Neural cell (in vitro differentiated cells): ENCODE measurements around the gene TMEM63B. TPM values are rescaled to one million over a fixed set of nuclear protein-coding genes. Genes with fewer than 3 reads are reported as not detected.

Experiments
- H2AFZ ChIP-seq: fragments of 200-600, 300-800 bp; sonication (generic), shearing (Covaris generic); 2 replicates; pipeline ENCODE4 v1.6.0; 2014; ENCODE audit warnings: low read depth, mild to moderate bottlenecking, antibody characterized with exemption, low read length, moderate library complexity
- H3F3A ChIP-seq: fragments of 200-600 bp; shearing (Covaris generic); 2 replicates; pipeline ENCODE4 v1.6.1; 2016; ENCODE audit warnings: mild to moderate bottlenecking, moderate library complexity, mixed read lengths, antibody characterized with exemption, low read length; ENCODE audit not compliant: insufficient read depth, poor library complexity, severe bottlenecking
- H3K27ac ChIP-seq: fragments of 200-600, 300-800 bp; sonication (generic), shearing (Covaris generic); 2 replicates; pipeline ENCODE4 v1.5.1; 2014; ENCODE audit warnings: mild to moderate bottlenecking, low read length, moderate library complexity
- H3K27me3 ChIP-seq: fragments of 300-800, 200-600 bp; sonication (generic), shearing (Covaris generic); 2 replicates; pipeline ENCODE4 v1.6.0; 2014; ENCODE audit warnings: mild to moderate bottlenecking, low read depth, low read length, moderate library complexity; ENCODE audit not compliant: insufficient read depth
- H3K36me3 ChIP-seq: fragments of 300-800, 200-600 bp; sonication (generic), shearing (Covaris generic); 2 replicates; pipeline ENCODE4 v1.5.1; 2014; ENCODE audit warnings: mild to moderate bottlenecking, antibody characterized with exemption, low read length, moderate library complexity; ENCODE audit not compliant: insufficient read depth
- H3K4me2 ChIP-seq: fragments of 300-800, 200-600 bp; sonication (generic), shearing (Covaris generic); 2 replicates; pipeline ENCODE4 v1.6.0; 2014; ENCODE audit warnings: mild to moderate bottlenecking, low read length
- H3K4me3 ChIP-seq: fragments of 300-800, 200-600 bp; sonication (generic), shearing (Covaris generic); 2 replicates; pipeline ENCODE4 v1.5.1; 2014; ENCODE audit warnings: mild to moderate bottlenecking, low read length, moderate library complexity
- H3K79me2 ChIP-seq: fragments of 200-600 bp; shearing (Covaris generic); replicated peaks from 2 replicates; pipeline ENCODE4 v1.6.0; 2014; ENCODE audit warnings: mild to moderate bottlenecking, low read length, moderate library complexity; ENCODE audit not compliant: insufficient read depth
- H3K9ac ChIP-seq: fragments of 300-800, 200-600 bp; sonication (generic), shearing (Covaris generic); 2 replicates; pipeline ENCODE4 v1.6.1; 2016; ENCODE audit warnings: mild to moderate bottlenecking, low read length, mixed read lengths
- H3K9me2 ChIP-seq: fragments of 200-600 bp; shearing (Covaris generic); 2 replicates; pipeline ENCODE4 v1.6.1; 2016; ENCODE audit warnings: mild to moderate bottlenecking, low read length, mixed read lengths; ENCODE audit not compliant: insufficient read depth
- H3K9me3 ChIP-seq: fragments of 200-600, 300-800 bp; sonication (generic), shearing (Covaris generic); 2 replicates; pipeline ENCODE4 v1.6.1; 2016; ENCODE audit warnings: mild to moderate bottlenecking, mixed run types, low read length, moderate library complexity, mixed read lengths
- H4K20me1 ChIP-seq: fragments of 200-600 bp; shearing (Covaris generic); 2 replicates; pipeline ENCODE4 v1.6.1; 2016; ENCODE audit warnings: mild to moderate bottlenecking, mixed run types; ENCODE audit not compliant: insufficient read depth
- EP300 ChIP-seq: fragments of 450-650 bp; conservative IDR thresholded peaks from 2 replicates; pipeline ENCODE4 v1.6.1; 2014; ENCODE audit warnings: antibody characterized with exemption, mild to moderate bottlenecking, moderate library complexity; ENCODE audit not compliant: poor library complexity, severe bottlenecking
- EZH2 ChIP-seq: fragments of 200-600, 300-800 bp; shearing (Covaris generic), sonication (generic); IDR thresholded peaks from 2 replicates; pipeline ENCODE4 v1.6.1; 2014; ENCODE audit warnings: antibody characterized with exemption, low read length, borderline replicate concordance, mild to moderate bottlenecking; ENCODE audit not compliant: insufficient read depth, poor library complexity, severe bottlenecking
- MXI1 ChIP-seq: fragments of 450-650 bp; conservative IDR thresholded peaks from 2 replicates; pipeline ENCODE4 v1.6.1; 2014; ENCODE audit warnings: antibody characterized with exemption, mild to moderate bottlenecking; ENCODE audit not compliant: poor library complexity, severe bottlenecking
- POLR2AphosphoS5 ChIP-seq: IDR thresholded peaks from 2 replicates; pipeline ENCODE4 v1.6.1; 2012
- RAD21 ChIP-seq: fragments of 450-650 bp; conservative IDR thresholded peaks from 2 replicates; pipeline ENCODE4 v1.6.1; 2014; ENCODE audit warnings: antibody characterized with exemption, mild to moderate bottlenecking, moderate library complexity
- SMC3 ChIP-seq: fragments of 450-650 bp; conservative IDR thresholded peaks from 2 replicates; pipeline ENCODE4 v1.6.1; 2014; ENCODE audit warnings: antibody characterized with exemption, mild to moderate bottlenecking, moderate library complexity; ENCODE audit not compliant: poor library complexity
- TAF1 ChIP-seq: IDR thresholded peaks from 2 replicates; pipeline ENCODE4 v1.6.1; 2012; ENCODE audit warnings: low read depth
- polyA plus RNA-seq: library from polyadenylated mRNA; depleted of rRNA; stranded (reverse); fragments of >200 nt; gene quantifications from 2 replicates; pipeline ENCODE4 v1.2.3, GENCODE V29; 2014
- TF ChIP-seq, protein P1 (sequence below): IDR thresholded peaks from 2 replicates; pipeline ENCODE4 v1.6.1; 2012; ENCODE audit warnings: borderline replicate concordance
- TF ChIP-seq, protein P2 (sequence below): fragments of 450-650 bp; IDR thresholded peaks from 2 replicates; pipeline ENCODE4 v1.5.1; 2014; ENCODE audit warnings: antibody characterized with exemption, mild to moderate bottlenecking, moderate library complexity; ENCODE audit not compliant: poor library complexity, severe bottlenecking

The TMEM63B gene
- polyA plus RNA-seq, 1 donor from 2014 or later = 49.9 TPM

DNA sequence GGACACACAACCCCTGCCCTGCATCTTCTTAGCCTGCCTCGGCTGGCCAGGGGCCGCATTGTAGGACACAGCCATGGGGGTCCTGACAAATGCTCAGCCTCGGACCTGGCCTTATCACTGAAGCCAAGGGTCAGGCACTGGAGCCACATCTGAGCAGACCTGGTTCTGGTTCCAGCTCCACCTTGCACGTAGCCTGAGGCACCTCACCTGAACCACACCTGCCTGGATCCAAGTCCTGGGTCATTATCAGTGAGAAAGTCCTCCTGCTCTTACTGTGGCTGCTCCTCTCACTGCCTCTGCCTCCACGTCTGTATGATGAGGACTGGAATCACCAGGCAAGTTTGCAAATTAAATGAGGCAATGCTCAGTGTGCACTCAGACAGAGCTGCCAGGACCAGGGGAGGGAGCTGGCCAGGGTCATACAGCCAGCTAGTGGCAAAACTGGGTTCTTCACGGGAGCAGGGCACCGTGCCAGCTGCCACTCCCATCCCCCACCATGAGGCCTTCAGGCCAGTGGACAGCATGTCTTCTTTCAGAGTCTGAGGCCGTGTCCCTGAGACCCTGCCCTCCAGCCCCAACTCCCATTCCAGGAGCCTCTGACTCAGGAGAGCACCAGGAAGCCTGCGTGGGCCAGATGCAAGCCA, 40.3 kb upstream of the TMEM63B start:
- Histone ChIP-seq H3K27me3 (no peaks in the 10 kb centered on the region), H3K9ac (no peak overlapping the region), H3K27ac (no peak overlapping the region), H3K9me3 (no peaks in the 10 kb centered on the region), H3K4me3 (no peak overlapping the region), H3K4me2 (no peak overlapping the region), H4K20me1 (no peaks in the 10 kb centered on the region), H3K36me3 (no peaks in the 10 kb centered on the region), H3F3A (no peaks in the 10 kb centered on the region), H3K9me2 (no peaks in the 10 kb centered on the region), H2AFZ (no peak overlapping the region), H3K79me2 (no peaks in the 10 kb centered on the region)
- TF ChIP-seq RAD21 = no peak
- TF ChIP-seq MXI1 = no peak
- TF ChIP-seq SMC3 = no peak
- no peak for TF ChIP-seq EZH2
- TF ChIP-seq, protein P1, sequence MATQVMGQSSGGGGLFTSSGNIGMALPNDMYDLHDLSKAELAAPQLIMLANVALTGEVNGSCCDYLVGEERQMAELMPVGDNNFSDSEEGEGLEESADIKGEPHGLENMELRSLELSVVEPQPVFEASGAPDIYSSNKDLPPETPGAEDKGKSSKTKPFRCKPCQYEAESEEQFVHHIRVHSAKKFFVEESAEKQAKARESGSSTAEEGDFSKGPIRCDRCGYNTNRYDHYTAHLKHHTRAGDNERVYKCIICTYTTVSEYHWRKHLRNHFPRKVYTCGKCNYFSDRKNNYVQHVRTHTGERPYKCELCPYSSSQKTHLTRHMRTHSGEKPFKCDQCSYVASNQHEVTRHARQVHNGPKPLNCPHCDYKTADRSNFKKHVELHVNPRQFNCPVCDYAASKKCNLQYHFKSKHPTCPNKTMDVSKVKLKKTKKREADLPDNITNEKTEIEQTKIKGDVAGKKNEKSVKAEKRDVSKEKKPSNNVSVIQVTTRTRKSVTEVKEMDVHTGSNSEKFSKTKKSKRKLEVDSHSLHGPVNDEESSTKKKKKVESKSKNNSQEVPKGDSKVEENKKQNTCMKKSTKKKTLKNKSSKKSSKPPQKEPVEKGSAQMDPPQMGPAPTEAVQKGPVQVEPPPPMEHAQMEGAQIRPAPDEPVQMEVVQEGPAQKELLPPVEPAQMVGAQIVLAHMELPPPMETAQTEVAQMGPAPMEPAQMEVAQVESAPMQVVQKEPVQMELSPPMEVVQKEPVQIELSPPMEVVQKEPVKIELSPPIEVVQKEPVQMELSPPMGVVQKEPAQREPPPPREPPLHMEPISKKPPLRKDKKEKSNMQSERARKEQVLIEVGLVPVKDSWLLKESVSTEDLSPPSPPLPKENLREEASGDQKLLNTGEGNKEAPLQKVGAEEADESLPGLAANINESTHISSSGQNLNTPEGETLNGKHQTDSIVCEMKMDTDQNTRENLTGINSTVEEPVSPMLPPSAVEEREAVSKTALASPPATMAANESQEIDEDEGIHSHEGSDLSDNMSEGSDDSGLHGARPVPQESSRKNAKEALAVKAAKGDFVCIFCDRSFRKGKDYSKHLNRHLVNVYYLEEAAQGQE = no peak
- TF ChIP-seq EP300 = no peak
- TF ChIP-seq TAF1 = no peak
- TF ChIP-seq POLR2AphosphoS5 = no peak

DNA sequence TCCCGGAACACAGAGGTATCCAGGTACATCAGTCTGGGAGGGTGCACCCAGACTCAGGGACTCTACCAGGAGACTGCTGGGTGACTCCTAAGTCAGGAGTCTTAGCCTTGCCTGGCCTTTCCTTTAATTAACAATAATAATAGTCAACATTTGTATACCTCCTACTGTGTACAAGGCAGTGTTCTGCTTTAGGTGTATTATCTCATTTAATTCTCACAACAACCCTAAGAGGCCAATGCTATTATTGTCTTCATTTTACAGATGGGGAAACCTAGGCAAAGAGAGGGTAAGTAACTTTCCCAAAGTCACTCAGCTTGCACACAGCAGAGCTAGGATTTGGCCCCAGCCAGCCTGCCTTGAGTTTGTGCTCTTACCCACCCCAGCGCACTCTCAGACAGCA, 39.7 kb upstream of the TMEM63B start:
- Histone ChIP-seq H3K27ac (no peak overlapping the region), H3K36me3 (no peaks in the 10 kb centered on the region), H3K79me2 (no peaks in the 10 kb centered on the region), H3K9me3 (no peaks in the 10 kb centered on the region), H3K4me2 (no peak overlapping the region), H3F3A (no peaks in the 10 kb centered on the region), H3K4me3 (no peak overlapping the region), H2AFZ (no peak overlapping the region), H3K9me2 (no peaks in the 10 kb centered on the region), H3K27me3 (no peaks in the 10 kb centered on the region), H3K9ac (no peak overlapping the region), H4K20me1 (no peaks in the 10 kb centered on the region)
- TF ChIP-seq EP300 (no peak), SMC3 (no peak), EZH2 (no peak), RAD21 (no peak), POLR2AphosphoS5 (no peak), MXI1 (no peak), TAF1 (no peak)
- TF ChIP-seq, protein P2, sequence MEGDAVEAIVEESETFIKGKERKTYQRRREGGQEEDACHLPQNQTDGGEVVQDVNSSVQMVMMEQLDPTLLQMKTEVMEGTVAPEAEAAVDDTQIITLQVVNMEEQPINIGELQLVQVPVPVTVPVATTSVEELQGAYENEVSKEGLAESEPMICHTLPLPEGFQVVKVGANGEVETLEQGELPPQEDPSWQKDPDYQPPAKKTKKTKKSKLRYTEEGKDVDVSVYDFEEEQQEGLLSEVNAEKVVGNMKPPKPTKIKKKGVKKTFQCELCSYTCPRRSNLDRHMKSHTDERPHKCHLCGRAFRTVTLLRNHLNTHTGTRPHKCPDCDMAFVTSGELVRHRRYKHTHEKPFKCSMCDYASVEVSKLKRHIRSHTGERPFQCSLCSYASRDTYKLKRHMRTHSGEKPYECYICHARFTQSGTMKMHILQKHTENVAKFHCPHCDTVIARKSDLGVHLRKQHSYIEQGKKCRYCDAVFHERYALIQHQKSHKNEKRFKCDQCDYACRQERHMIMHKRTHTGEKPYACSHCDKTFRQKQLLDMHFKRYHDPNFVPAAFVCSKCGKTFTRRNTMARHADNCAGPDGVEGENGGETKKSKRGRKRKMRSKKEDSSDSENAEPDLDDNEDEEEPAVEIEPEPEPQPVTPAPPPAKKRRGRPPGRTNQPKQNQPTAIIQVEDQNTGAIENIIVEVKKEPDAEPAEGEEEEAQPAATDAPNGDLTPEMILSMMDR = no peak
- TF ChIP-seq, protein P1 = no peak
